ENCODE data around the gene ASTN1.

- TF ChIP-seq CTCF (IDR thresholded peaks at IDR 0.05), result no peak
- TF ChIP-seq POLR2A (IDR thresholded peaks at IDR 0.05), result no peak
- no peak for TF ChIP-seq EP300 (IDR thresholded peaks at IDR 0.05)
- TF ChIP-seq POLR2AphosphoS5 (IDR thresholded peaks at IDR 0.05), result no peak
These were observed 152.1 kb downstream of the ASTN1 start for GRCh38 chr1:177012342-177012925.

Measured in gastroesophageal sphincter (tissue), 3 donors.